Ishikawa (cell line): Measurements from ENCODE around the gene DPYSL3.

Experiments used
- CEBPB ChIP-seq: IDR thresholded peaks from 2 replicates; pipeline ENCODE4 v1.6.1; 2012
- CREB1 ChIP-seq: IDR thresholded peaks from 2 replicates; pipeline ENCODE4 v1.6.1; 2012; ENCODE audit warnings: low read depth
- EGR1 ChIP-seq: IDR thresholded peaks from 2 replicates; pipeline ENCODE4 v1.6.1; 2012
- EP300 ChIP-seq: IDR thresholded peaks from 2 replicates; pipeline ENCODE4 v1.6.1; 2012; ENCODE audit warnings: borderline replicate concordance
- FOXM1 ChIP-seq: IDR thresholded peaks from 2 replicates; pipeline ENCODE4 v1.6.1; 2012; ENCODE audit warnings: low read depth, borderline replicate concordance
- MAX ChIP-seq: IDR thresholded peaks from 2 replicates; pipeline ENCODE4 v1.6.1; 2012
- RAD21 ChIP-seq: IDR thresholded peaks from 2 replicates; pipeline ENCODE4 v1.6.1; 2012; ENCODE audit warnings: low read depth
- TAF1 ChIP-seq: IDR thresholded peaks from 2 replicates; pipeline ENCODE4 v1.6.1; 2012; ENCODE audit warnings: low read depth, mild to moderate bottlenecking
- TCF12 ChIP-seq: IDR thresholded peaks from 2 replicates; pipeline ENCODE4 v1.6.1; 2012; ENCODE audit warnings: low read depth
- TEAD4 ChIP-seq: IDR thresholded peaks from 2 replicates; pipeline ENCODE4 v1.6.1; 2012
- USF1 ChIP-seq: IDR thresholded peaks from 2 replicates; pipeline ENCODE4 v1.6.1; 2012
- YY1 ChIP-seq: IDR thresholded peaks from 2 replicates; pipeline ENCODE4 v1.6.1; 2012; ENCODE audit warnings: low read depth

- TF ChIP-seq CEBPB (no peak), FOXM1 (no peak), EP300 (no peak), MAX (no peak), YY1 (no peak), TEAD4 (no peak), RAD21 (no peak), CREB1 (no peak), TAF1 (no peak), USF1 (no peak), TCF12 (no peak), EGR1 (no peak)
Measured at GRCh38 chr5:147445090-147445489, 64.8 kb downstream of the DPYSL3 start.
